Mucosa of descending colon (tissue), 3 donors: ENCODE data around the gene APOLD1. TPM values are rescaled to one million over a fixed set of nuclear protein-coding genes. Genes with fewer than 3 reads are reported as not detected.
A peak's percentile ranks its signal among the peaks of the same experiment; 100 is the strongest.

ENCODE experiments used
- ATAC-seq: fragments of 200-7000 bp; cut with Tn5 transposase; one replicate; pipeline ENCODE4 v1.9.1; 2020; ENCODE audit warnings: mild to moderate bottlenecking, moderate library complexity
- DNase-seq, 3 donors: peaks; one replicate each; pipeline ENCODE4 v3.0.0-alpha.2; 2020
- H3K36me3 ChIP-seq: fragments of 200-600 bp; one replicate; pipeline ENCODE4 v1.8.0; 2021; ENCODE audit warnings: low read depth, mild to moderate bottlenecking
- H3K4me1 ChIP-seq: fragments of 200-600 bp; one replicate; pipeline ENCODE4 v1.8.0; 2021; ENCODE audit warnings: low read depth, mild to moderate bottlenecking
- H3K4me3 ChIP-seq: fragments of 200-600 bp; one replicate; pipeline ENCODE4 v1.8.0; 2021; ENCODE audit warnings: mild to moderate bottlenecking
- H3K9me3 ChIP-seq: fragments of 200-600 bp; one replicate; pipeline ENCODE4 v1.8.0; 2021; ENCODE audit warnings: mild to moderate bottlenecking
- intact Hi-C, 2 donors: fragments of 100-400 bp; cut with DNase I in 1 of 2; cut with micrococcal nuclease in 1 of 2; formaldehyde crosslinking; loops; one replicate each; pipeline versions ENCODE4 v1.11.0 to v1.11.1; 2022; cut with DNase I, micrococcal nuclease
- total RNA-seq, 3 donors: library from RNA; stranded (reverse); fragmentation: NEBNext Ultra II Directional in 2 of 3; extraction: Animal tissue kit (Norgen Biotek cat#: 25700) in 2 of 3; gene quantifications; one replicate each; pipeline versions ENCODE4 v1.2.1 to v1.2.4, GENCODE V29; 2021 to 2023
- TF ChIP-seq, protein P1 (sequence below): fragments of 200-600 bp; IDR thresholded peaks from one replicate; pipeline ENCODE4 v1.8.0; 2022; ENCODE audit warnings: antibody characterized with exemption, mild to moderate bottlenecking
- donor health status: DM: no; HTN: no; CAD: no; lungs with moderate emphysema.
- donor health status: DM: no; HTN: no; CAD: no.
- donor health status: DM: no; HTN: yes; CAD: no.

APOLD1 gene
- total RNA-seq, 3 donors from 2014 or later, result 0.93 to 12.9 (median 5.0) TPM

DNA sequence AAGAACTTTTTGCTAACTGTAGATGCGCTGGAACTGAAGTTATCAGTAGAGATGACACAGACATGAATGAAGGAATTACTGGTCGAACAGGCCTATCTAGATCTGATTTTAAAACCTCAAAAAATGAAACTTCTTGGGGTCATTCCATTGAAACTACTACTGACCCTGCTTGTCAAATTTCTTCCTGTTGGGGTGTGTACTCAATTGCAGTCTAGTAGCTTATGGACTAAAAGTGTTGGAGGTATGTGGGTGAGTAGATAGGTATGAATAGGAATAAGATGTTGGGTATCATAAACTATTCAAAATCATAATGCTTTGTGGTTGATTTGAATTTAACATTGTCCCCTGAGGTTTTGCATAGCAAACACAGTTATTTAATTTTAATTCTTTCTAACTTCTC lies 9.2 kb downstream of the APOLD1 start:
- intact Hi-C loops, result no loop called here
- ATAC-seq, result no peak
- Histone ChIP-seq H3K36me3 (no peaks in the 10 kb centered on the region), H3K9me3 (no peaks in the 10 kb centered on the region), H3K4me3 (no peak overlapping the region), H3K4me1 (peaks cover 7% of the 10 kb centered on the region)
- TF ChIP-seq, protein P1, sequence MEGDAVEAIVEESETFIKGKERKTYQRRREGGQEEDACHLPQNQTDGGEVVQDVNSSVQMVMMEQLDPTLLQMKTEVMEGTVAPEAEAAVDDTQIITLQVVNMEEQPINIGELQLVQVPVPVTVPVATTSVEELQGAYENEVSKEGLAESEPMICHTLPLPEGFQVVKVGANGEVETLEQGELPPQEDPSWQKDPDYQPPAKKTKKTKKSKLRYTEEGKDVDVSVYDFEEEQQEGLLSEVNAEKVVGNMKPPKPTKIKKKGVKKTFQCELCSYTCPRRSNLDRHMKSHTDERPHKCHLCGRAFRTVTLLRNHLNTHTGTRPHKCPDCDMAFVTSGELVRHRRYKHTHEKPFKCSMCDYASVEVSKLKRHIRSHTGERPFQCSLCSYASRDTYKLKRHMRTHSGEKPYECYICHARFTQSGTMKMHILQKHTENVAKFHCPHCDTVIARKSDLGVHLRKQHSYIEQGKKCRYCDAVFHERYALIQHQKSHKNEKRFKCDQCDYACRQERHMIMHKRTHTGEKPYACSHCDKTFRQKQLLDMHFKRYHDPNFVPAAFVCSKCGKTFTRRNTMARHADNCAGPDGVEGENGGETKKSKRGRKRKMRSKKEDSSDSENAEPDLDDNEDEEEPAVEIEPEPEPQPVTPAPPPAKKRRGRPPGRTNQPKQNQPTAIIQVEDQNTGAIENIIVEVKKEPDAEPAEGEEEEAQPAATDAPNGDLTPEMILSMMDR, result no peak
- no peak for DNase-seq

DNA sequence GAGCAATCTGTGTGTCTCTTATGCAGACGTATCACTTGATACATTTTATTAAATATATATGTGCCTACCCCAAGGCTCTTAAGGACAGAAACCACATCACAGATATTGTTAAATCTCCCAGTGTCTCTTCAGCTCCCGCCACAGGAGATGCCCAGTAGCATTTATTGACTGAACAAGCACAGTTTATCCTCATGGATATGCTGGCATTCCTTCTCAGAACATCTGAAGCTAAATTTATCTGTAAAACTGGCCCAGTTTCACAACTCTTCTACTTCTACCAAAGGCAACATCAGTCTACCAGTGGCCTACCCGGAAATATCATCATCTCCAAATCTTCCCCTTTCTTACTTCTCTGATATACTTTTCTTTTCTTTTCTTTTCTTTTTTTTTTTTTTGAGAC lies 10.7 kb downstream of the APOLD1 start:
- TF ChIP-seq, protein P1, result no peak
- Histone ChIP-seq H3K4me1 (peaks cover 7% of the 10 kb centered on the region), H3K36me3 (no peaks in the 10 kb centered on the region), H3K4me3 (no peak overlapping the region), H3K9me3 (no peaks in the 10 kb centered on the region)
- no peak for DNase-seq
- no peak for ATAC-seq
- intact Hi-C loops, result no loop called here

DNA sequence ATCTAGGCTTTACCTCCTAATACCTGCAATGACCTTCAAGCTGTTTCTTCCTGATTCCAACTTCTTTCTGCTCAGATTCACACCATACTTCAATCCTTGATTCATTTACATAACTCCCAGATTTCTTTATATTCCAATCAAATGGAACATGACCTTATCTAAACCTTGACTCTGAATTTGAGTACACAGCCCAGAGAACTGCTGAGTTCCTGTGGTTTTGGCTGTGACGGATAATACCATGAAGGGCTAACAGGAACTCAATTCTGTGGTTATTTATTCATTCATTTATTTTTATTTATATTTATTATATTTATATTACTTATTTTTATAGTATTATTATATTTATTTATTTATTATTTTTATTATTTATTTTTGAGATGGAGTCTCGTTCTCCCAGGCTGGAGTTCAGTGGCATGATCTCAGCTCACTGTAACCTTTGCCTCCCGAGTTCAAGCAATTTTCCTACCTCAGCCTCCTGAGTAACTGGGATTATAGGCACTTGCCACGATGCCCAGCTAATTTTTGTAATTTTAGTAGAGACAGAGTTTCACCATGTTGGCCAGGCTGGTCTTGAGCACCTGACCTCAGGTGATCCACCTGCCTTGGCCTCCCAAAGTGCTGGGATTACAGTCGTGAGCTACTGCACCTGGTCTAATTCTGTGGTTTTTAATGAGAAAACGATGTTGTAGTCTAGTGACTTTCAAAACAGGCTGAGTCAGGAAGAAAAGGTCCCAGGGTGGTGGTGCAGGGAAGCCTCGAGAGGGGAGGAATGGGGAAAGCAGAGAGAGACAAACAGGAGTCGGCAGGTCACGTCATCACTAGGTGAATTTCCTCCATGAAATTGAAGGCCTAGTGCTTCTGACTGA lies 11.7 kb downstream of the APOLD1 start:
- TF ChIP-seq, protein P1, result no peak
- no peaks in the 10 kb centered on the region for H3K36me3 ChIP-seq
- DNase-seq (no peak), ATAC-seq (no peak)
- H3K4me3 ChIP-seq, result no peak overlapping the region
- intact Hi-C loops, result no loop called here
- H3K9me3 ChIP-seq, result no peaks in the 10 kb centered on the region
- no peaks in the 10 kb centered on the region for H3K4me1 ChIP-seq

DNA sequence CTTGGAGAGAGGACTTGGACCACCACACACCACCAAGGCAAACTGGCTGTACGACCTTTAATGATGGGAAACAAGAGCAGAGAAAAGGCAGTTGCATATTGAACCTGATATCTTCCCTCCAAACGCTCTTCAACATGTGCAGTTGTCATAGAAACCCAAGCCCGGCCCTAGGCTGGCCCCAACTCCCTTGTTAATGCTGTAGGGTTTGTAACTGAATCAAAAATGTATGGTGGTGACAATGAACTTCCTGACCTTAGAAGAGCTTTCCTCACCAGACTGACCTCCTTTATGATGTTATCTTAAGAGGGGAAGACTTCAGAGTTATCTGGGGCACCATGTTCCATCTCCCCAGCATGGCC lies 12.3 kb downstream of the APOLD1 start:
- Histone ChIP-seq H3K4me1 (no peaks in the 10 kb centered on the region), H3K36me3 (no peaks in the 10 kb centered on the region), H3K4me3 (no peak overlapping the region), H3K9me3 (no peaks in the 10 kb centered on the region)
- DNase-seq (no peak), ATAC-seq (no peak)
- TF ChIP-seq, protein P1, result no peak
- intact Hi-C loops, result no loop called here

DNA sequence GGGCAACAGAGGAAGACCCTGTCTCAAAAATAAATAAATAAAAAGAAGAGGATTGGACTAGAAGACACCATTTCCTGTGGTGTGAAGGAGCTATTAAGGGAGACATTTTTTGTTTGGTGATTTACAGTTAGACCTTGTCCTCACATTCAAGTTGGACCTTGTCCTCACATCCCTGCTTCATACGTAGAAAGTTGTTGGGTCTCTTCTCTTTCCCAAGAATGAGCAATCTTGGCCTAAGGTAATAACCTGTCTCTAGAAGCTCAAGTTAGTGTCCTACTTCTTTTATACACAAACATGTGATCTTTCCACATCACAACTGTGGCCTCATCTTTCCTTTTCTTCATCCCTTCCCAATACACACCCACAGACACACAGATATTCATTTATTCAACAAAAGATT lies 13.0 kb downstream of the APOLD1 start:
- TF ChIP-seq, protein P1, result no peak
- intact Hi-C loops, result no loop called here
- DNase-seq (no peak), ATAC-seq (peak; percentile 20)
- Histone ChIP-seq H3K4me3 (no peak overlapping the region), H3K9me3 (no peaks in the 10 kb centered on the region), H3K36me3 (peaks cover 5% of the 10 kb centered on the region), H3K4me1 (peaks cover 7% of the 10 kb centered on the region)
